CD4-positive, alpha-beta T cell treated with Interleukin-15 for 1 hour (primary cell): Measurements from ENCODE around the gene ITSN1.
"Not testable (repeated sequence)": the region's sequence is repeated elsewhere in the genome, so short reads cannot be mapped to it uniquely, and the experiment has no call there.

Experiments used
- DNase-seq: peaks from one replicate; pipeline ENCODE4 v3.0.0-alpha.2; 2020

Gene ITSN1

DNA sequence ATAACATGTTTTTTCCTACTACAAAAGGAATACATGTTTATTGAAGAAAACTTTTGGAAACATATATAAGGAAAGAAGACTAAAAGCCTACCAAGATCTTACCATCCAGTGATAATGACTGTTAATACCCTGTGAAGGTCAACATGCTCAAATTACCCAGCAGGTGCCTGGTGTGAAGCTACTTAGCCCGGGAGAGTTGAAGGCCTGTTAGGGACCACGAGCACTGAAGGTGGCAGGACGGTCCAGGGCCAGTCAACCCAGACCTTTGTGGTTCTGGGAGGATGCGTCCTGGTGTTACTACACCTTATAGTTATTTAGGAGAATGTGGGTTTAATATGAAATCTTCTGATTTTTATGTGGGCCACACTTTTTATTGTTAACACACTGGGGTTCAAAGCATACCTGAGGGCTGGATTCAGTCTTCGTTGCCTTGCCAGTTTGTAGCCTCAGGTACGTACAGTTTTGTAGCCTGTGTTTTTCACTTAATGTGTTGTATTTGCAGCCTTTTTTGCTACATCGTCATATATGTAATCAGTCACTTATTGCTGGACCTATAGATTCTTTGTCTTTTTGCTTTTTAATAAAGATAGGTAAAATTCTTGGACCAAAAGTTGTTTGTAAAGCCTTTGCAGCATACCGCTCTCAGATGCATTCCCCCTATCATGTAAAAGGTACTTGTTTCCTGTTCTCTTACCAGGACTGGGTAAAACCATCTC, 9.8 kb downstream of the ITSN1 start:
- no peak for DNase-seq

DNA sequence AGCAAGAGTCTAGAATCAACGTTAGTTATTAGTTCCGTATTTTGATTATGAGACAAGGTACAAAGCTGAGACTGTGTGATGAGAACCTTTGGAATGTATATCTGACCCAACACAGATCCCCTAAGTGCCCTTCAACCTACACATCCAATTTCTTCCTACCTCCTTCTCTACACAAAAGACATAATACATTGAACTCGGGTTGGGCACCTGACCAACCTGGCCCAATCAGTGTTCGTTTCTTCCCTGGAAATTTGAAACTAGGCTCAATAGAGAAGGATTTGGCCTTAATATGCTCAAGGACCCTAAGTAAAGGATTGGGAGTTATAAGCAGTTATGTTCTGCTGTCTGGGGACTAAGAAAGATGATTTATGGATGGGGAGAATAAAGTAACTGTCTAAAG, 12.1 kb downstream of the ITSN1 start:
- no peak for DNase-seq

DNA sequence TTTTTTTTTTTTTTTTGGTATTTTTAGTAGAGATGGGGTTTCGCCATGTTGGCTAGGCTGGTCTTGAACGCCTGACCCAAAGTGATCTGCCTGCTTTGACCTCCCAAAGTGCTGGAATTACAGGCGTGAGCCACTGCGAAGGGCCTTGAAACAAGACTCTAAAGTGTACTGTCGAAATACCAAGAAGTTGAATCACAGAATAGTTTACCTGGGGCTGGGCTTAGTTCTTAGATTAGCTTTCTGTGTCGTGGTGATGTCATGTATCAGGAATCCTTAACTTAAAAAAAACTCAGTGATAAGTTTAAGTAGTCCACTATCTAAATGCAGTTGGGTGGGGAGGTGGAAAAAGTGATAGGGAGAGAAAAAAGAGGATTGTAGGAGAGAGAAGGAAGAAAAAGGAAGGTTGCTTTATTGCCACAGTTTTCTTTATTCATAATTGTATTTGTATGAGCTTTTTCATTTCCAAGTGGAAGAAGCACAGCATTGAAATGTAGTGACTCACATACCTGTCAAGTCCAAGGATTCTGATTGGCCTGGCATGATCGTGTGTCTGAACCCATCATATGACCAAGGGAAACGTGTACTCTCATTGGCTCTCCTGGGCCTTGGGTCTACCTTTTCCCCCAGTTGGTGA, 13.4 kb downstream of the ITSN1 start:
- no peak for DNase-seq

DNA sequence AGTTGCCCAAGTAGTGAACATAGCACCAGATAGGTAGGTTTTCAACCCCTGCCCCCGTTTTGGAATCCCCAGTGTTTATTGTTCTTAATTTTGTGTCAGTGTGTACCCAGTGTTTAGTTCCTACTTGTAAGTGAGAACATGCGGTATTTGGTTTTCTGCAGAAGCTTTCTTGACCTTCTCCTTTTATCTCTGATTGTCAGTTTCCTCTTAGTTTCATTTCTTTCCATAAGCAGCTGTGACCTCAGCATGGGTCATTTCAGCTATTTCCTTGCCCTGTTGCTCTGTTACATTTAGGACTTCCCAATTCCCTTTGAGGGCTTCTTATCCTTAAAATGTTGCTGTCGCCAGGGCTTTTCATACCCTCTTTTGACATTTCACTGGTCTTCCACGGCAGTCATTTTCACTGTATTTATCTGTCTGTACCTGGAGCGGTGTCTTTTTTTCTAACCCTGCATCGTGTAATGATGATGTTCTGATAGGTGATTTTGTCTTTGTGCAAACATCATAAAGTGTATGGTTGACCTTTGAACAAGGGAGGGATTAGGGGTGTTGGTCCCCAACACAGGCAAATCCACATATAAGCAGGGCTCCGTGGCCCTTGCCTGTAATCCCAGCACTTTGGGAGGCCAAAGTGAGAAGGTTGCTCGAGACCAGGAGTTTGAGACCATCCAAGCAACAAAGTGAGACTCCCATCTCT, 15.0 kb downstream of the ITSN1 start:
- DNase-seq, result no peak

DNA sequence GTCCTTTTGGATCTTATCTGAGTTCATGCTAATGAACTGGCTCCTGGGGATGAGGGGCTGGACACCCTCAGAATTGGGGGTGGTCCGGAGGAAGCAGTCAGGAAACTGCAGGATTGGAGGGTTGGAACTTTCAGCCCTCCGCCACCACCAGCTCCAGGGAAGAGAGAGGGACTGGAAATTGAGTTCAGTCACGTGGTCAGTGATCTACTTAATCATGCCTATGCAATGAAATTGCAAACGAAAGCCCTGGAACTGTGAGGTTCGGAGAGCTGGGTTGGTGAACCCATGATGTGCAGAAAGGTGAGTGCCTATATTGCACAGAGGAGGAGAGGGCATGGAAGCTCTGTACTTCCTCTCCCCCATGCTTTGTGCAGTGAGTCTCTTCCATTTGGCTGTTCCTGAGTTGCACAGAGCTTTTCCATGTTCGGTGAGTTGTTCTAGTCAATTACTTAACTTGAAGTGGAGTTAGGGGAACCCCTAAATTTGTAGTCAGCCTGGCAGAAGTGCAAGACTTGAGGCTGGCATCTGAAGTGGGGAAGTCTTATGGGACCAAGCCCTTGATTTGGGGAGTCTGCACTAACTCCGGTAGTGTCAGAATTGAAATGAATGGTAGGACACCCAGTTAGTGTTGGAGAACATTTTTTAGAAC, 16.7 kb downstream of the ITSN1 start:
- no peak for DNase-seq

DNA sequence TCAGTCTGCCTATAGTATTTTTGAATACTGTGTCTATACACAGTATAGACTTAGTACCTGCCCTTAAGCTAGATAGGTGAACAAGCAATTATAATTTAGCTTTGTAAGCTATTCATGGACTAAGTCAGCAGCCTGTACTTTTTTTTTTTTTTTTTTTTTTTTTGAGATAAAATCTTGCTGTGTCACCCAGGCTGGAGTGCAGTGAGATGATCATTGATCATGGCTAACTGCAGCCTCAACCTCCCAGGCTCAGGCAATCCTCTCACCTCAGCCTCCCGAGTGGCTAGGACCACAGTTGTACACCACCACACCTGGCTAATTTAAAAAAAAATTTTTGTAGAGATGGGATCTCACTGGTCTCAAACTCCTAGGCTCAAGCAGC, 17.3 kb downstream of the ITSN1 start:
- no peak for DNase-seq

DNA sequence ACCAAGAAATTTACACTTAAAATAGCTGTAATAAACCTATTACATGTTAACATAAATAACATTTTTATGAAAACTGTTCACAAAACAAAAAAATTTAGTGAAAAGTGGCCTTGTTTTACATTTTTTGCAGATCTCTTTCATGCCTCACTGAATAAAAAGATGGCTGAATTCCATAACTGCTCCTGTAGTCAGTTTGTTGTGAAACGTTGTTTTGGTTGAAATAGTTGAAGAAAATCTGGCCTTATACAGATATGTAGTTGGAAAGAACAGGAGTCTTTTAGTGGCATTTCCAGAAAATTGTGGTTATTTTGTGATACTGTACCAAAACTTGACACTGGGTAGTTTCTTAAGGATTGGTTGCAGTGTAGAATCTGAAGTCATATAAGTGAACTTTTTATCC, 18.1 kb downstream of the ITSN1 start:
- DNase-seq, result no peak

DNA sequence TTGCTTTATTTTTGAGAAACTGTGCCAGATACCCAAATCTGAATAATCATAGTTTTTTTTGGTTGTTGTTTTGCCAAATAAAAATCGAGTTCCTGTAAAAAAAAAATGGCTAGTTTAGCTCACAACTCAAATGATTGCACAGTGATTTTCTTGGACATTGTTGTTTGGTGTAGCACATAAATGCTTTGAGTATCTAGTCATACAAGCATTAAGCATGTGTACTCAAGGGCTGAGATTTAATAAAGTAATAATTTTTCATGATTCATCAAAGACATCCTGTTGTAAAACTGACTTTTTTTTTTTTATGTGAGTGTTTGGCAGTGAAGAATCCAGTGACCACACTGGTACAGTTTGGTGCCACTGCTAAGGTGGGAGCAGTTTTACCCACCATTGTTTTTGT, 18.8 kb downstream of the ITSN1 start:
- no peak for DNase-seq

DNA sequence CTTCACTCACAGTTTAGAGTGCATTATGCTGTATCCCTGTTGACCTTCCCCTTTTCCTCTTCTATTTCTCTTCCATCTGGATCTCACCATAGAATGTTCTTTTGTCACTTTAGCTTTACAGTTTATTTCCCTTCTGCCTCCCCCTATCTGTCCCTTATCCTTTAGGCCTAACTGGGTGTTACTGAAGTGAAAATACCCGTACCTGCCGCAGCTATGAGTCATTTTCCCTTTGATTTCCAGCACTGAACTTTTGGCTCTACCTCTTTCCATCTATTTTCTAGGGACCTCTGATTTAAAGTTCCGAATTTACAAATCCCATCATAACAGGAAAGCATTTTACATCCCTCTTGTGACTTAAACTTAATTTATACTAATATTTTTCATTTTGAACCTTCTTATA, 19.7 kb downstream of the ITSN1 start:
- no peak for DNase-seq

DNA sequence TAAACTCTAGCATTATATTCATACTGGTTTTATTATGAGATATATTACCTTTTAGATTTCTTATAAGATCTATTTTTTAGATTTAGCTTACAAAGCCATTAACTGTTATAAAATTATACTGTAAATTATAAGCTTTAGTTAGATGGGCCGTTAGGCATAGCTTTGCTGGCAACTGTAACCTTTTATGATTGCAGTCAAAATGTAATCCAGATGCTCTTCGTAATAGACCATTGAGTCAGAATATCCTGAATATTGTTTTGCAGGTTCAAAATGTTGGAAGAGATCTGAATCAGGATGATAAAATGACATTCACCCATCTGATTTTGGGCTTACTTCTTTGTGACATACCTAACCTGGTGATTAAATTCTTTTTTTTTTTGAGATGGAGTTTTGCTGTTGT, 20.9 kb downstream of the ITSN1 start:
- no peak for DNase-seq

DNA sequence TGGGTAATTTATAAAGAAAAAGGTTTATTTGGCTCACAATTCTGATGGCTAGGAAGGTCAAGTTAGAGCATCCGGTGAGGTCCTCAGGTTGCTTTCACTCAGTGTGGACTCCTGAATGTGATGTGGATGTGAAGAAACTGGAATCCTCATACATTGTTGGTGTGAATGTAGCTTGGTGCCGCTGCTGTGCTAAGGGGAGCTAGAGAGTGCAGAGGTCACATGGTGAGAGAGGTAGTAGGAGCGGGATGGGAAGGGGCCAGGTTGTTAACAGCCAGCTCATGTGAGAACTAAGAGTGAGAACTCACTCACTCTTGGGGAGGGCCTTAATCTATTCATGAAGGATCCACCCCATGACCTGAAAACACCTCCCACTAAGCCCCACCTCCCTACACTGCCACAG, 21.8 kb downstream of the ITSN1 start:
- DNase-seq, result no peak

DNA sequence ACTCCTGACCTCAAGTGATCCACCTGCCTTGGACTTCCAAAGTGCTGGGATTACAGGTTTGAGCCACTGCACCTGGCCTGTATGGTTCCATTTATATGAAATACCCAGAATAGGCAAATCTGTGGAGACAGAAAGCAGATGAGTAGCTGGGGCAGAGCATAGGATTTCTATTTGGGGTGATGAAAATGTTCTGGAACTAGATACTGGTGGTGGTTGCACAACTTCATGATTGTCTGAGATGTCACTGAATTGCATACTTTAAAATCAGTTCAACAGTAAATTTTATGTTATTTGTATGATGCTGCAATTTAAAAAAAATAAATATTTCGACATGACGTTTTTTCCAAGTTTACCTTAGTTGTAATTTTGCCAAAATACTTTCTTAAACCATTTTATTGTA, 23.9 kb downstream of the ITSN1 start:
- DNase-seq, result no peak

DNA sequence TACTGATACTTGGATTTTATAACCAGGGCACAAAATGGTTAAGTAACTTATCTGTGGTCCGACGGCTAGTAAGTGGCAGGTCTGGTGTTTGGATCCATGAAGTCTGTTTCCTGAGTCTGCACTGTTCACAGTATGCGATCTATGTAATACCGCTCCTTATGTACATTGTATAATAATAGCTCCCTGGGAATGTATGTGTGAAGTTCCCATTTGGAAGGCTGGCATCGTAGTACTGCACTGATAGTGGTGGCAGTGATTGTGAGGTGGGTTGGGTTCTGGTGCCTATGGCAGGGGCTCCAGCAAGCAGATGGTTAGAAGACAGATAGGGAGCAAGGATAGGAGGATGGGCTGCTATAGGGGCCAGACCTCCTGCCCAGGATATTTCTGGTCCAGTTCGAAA, 25.3 kb downstream of the ITSN1 start:
- no peak for DNase-seq

DNA sequence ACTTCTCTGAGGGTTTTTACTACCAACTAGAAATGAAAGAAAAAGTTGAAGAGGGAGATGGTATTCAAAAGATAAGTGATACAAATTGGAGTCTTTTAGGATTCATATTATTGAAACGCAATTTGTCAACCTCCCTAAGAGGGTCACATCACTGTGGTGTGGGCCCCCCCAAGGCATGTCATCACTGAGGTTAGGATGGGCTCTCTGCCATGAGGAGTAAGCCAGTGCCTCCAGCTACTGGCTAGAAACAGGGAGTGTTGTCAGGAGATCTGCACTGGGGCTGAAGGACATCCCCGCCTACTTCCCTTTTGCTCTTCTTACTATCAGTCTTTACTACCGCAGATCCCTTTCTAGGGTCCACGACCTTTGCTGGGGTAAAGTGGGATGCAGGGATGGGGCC, 25.9 kb downstream of the ITSN1 start:
- no peak for DNase-seq

DNA sequence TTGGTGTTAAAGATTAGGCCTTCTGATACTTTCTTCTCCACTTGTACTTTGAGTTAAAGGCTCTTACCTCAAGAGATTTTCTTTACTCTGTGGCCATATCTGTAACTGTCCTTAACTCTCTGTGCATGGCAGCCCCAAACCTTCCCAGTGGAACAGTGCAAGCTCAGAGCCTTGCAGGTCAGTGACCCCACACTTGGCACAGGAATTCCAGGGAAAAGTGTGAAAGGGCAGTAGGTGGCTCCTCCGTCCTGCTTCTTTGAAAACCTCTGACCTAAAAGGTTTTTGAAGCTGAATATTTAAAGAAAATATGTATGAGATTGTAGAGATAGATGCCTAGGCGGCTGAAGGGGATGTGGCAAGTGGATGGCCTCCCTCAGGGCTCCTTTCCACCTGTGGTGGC, 26.3 kb downstream of the ITSN1 start:
- DNase-seq, result no peak

DNA sequence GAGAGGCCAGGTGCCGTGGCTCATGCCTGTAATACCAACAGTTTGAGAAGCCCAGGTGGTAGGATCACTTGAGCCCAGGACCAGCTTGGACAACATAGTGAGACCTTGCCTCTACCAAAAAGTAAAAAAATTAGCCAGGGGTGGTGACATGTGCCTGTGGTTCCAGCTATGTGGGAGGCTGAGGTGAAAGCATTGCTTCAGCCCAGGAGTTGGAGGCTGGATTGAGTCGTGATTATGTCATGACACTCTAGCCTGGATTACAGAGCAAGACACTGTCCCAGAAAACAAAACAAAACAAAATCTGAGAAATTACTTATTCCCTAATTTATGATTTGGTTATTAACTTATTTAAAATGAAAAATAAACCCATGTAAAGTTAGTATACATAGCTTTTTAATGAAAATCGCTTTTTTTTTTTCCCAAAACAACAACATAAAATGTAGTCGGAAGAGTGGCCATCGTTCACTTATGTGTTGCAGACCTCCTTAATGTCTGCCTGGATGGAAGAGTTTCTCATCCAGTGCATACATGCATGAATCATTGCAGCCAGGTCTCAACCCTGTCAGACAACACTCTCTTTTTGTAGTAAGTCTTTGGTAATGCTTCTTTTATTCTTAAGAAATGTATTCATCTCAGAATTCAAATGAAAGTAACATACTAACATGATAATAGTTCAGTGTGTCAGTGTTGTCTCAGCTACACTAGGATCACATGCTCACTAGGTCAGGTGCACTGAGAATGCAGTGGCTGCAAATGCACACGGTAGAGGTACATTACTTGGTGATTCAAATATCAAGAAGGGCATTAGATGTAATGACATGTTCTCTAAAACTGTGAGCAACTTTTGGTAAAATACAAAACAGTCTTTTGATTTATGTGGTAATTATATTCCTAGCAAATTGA, 28.0 kb downstream of the ITSN1 start:
- no peak for DNase-seq

DNA sequence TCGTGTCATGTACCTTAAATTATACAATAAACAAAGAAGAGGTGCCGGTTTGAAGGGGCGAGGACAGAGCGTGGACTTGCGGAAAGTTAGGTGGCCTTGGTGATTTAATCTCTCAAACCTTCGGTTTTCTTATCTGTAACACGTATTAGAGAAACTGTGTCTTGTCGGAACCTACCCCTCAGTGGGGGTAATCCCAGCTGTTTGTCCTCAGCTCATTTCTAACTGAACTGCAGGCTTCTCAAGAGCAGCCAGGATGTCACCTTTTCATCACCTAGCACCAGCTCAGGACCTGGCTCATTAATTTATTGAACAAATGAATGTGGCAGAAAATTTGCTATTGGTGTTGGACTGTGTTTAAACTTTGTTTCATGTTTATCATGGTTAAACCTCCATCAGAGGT, 31.2 kb downstream of the ITSN1 start:
- no peak for DNase-seq

DNA sequence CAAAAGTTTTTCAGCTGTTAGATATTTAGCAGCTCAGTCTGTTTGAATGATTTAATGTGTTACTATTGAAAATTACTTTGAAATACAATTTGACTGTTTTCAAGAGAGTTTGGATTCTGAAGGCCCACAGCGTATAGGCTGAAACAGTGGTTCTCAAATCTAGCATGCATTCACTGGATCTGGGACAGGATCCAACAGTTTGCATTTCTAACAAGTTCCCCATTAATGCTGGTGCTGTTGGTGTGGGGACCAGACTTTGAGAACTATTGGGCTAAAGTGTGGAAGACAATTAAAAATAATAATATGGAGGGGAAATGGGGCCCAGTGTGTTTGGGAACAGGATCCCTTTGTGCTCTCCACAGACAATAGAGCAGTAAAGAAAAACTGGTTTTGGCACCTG, 31.9 kb downstream of the ITSN1 start:
- no peak for DNase-seq

DNA sequence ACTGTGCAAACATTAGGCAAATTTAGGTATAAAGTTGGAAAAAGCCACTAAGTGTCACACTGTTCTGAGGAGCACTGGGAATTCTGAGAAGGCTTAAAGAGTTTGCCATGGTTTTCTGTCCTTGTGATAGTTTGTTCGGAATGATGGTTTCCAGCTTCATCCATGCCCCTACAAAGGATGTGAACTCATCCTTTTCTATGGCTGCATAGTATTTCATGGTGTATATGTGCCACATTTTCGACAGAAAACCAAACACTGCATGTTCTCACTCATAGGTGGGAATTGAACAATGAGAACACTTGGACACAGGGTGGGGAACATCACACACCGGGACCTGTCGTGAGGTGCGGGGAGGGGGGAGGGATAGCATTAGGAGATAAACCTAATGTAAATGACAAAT, 34.4 kb downstream of the ITSN1 start:
- not testable (repeated sequence) for DNase-seq

DNA sequence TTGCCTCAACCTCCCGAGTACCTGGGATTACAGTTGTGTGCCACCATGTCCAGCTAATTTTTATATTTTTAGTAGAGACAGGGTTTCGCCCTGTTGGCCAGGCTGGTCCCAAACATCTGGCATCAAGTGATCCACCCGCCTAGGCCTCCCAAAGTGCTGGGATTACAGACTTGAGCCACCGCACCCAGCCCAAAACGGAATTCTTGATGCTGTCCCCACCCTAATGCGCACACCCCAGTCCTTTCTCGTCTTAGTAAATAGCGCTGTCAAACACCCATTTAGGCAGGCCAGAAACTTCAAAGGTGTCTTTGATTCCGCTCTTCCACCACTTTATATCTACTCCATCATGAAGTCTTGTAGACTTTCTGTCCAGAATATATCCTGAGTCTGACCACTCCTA, 35.1 kb downstream of the ITSN1 start:
- no peak for DNase-seq

DNA sequence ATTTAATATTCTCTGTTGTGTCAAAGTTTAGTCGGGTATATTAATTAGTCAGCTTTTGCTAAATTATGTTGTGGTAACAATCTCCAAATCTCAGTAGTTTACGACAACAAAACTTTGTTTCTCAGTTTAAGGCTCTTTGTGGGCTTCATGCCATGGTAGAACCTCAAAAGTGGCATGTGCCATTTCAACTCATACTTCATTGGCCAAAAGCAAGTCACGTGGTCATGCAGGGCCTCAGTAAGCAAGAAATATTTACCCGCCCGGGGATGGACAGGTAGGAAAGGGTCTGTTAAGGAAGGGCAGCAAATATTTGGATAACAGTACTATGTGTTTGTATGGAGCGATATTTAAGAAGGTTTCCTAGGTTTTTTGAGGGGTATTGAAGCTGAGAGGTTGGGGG, 38.6 kb downstream of the ITSN1 start:
- no peak for DNase-seq

DNA sequence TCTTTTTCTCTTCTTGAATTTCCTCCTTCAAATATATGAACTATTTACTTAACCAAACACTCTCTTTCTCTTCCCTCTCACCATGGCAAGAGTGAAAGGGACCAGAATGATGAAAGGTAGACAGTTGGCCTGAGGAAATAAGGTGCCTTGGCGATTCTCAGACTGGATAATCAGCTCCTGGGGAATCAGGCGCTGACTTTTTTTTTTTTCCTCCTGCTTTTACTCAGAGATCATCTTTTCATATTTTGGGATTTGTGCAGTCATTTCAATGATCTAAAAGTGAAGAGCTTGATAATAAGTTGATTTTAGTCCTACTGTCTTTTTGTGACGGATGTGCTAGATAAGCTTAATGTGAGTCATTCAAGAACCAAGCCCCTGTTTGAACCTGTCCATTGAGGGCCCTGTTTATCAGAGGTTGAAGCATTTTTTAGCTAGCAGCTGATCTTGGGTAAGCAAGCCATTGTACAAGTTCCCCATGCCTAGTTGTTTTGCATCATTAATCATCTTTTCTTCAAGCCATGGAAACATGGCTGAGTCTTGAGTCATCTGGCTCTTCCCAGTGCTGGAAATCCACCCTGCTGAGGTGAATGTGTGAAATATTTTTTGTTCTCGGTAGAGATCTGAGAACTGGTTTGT, 40.8 kb downstream of the ITSN1 start:
- DNase-seq, result no peak
